ENCODE results near the gene OR2T35. TPM values are rescaled to one million over a fixed set of nuclear protein-coding genes. Genes with fewer than 3 reads are reported as not detected.

The OR2T35 gene
- total and polyA plus RNA-seq, 2 experiments from 2014 or later: not detected

DNA sequence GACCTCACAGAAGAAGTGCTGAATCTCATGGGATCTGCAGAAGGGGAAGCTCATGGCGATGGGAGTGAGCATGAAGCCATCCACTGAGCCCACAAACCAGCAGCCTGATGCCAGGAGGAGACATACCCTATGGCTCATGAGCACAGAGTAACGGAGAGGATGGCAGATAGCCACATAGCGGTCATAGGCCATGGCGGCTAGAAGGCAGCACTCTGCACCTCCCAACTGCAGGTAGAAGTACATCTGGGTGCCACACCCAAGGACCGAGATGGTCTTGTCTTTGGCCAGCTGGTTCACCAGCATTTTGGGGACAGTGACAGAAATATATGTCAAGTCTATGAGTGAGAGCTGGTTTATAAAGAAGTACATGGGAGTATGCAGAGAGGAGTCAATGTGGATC is 51.9 kb downstream of the OR2T35 start:
- no peak overlapping the region for H3K27ac ChIP-seq (ENCODE audit: low read depth)
- no peak overlapping the region for H3K4me3 Mint-ChIP-seq
- H4K20me1 ChIP-seq (replicated peaks; ENCODE audit: insufficient read depth): no peaks in the 10 kb centered on the region
- no peak overlapping the region for H3K4me2 ChIP-seq
- no peaks in the 10 kb centered on the region for H3K27me3 ChIP-seq (ENCODE audit: insufficient read depth)
- ATAC-seq: no peak
- no peaks in the 10 kb centered on the region for H3K79me2 ChIP-seq (replicated peaks; ENCODE audit: insufficient read depth)
- TF ChIP-seq, protein P1, sequence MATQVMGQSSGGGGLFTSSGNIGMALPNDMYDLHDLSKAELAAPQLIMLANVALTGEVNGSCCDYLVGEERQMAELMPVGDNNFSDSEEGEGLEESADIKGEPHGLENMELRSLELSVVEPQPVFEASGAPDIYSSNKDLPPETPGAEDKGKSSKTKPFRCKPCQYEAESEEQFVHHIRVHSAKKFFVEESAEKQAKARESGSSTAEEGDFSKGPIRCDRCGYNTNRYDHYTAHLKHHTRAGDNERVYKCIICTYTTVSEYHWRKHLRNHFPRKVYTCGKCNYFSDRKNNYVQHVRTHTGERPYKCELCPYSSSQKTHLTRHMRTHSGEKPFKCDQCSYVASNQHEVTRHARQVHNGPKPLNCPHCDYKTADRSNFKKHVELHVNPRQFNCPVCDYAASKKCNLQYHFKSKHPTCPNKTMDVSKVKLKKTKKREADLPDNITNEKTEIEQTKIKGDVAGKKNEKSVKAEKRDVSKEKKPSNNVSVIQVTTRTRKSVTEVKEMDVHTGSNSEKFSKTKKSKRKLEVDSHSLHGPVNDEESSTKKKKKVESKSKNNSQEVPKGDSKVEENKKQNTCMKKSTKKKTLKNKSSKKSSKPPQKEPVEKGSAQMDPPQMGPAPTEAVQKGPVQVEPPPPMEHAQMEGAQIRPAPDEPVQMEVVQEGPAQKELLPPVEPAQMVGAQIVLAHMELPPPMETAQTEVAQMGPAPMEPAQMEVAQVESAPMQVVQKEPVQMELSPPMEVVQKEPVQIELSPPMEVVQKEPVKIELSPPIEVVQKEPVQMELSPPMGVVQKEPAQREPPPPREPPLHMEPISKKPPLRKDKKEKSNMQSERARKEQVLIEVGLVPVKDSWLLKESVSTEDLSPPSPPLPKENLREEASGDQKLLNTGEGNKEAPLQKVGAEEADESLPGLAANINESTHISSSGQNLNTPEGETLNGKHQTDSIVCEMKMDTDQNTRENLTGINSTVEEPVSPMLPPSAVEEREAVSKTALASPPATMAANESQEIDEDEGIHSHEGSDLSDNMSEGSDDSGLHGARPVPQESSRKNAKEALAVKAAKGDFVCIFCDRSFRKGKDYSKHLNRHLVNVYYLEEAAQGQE (IDR thresholded peaks at IDR 0.05; ENCODE audit: unreplicated experiment): no peak
- TF ChIP-seq EZH2phosphoT487 (IDR thresholded peaks at IDR 0.05; ENCODE audit: unreplicated experiment): no peak
- TF ChIP-seq ETS1 (IDR thresholded peaks at IDR 0.05): no peak
- no peak for TF ChIP-seq ZNF331 (CRISPR knock-in tag; IDR thresholded peaks at IDR 0.05; ENCODE audit: low read depth)
- no peak for TF ChIP-seq STAT1 (IDR thresholded peaks at IDR 0.05; ENCODE audit: unreplicated experiment)
- no peak for TF ChIP-seq ZNF114 (CRISPR knock-in tag; IDR thresholded peaks at IDR 0.05)
- no peak for TF ChIP-seq JUNB (IDR thresholded peaks at IDR 0.05; ENCODE audit: unreplicated experiment)
- no peak for TF ChIP-seq CTCF (conservative IDR thresholded peaks at IDR 0.05; ENCODE audit: low read depth in 2 of 2)
- H3K4me1 ChIP-seq (ENCODE audit: insufficient read depth): no peaks in the 10 kb centered on the region
- peaks cover 82% of the 10 kb centered on the region for H3K9me3 Mint-ChIP-seq
- no peak for DNase-seq (ENCODE audit: low spot score)
- no peaks in the 10 kb centered on the region for H3K4me1 Mint-ChIP-seq
- H3K9me2 ChIP-seq (ENCODE audit: insufficient read depth): no peaks in the 10 kb centered on the region
- no peak overlapping the region for H3K4me3 ChIP-seq
- peaks cover 4% of the 10 kb centered on the region for H3K27me3 Mint-ChIP-seq (ENCODE audit: insufficient read depth, low read depth, poor library complexity)
- H2AFZ ChIP-seq: no peak overlapping the region
- H3F3A ChIP-seq (replicated peaks; ENCODE audit: low read depth): no peaks in the 10 kb centered on the region
- H3K36me3 Mint-ChIP-seq (ENCODE audit: low read depth): peaks cover 19% of the 10 kb centered on the region; the same call in 2 of the 3 replicates
- H3K36me3 ChIP-seq (ENCODE audit: insufficient read depth): 0 out of 2 replicates have a peak, but pooled peaks cover 11% of the 10 kb centered on the region
- H3K27ac Mint-ChIP-seq: no peak overlapping the region

- Mint-ChIP-seq H3K36me3 (ENCODE audit: low read depth) (peaks cover 19% of the 10 kb centered on the region; the same call in 2 of the 3 replicates), H3K4me3 (no peak overlapping the region), H3K9me3 (peaks cover 86% of the 10 kb centered on the region), H3K27me3 (ENCODE audit: insufficient read depth, low read depth, poor library complexity) (peaks cover 4% of the 10 kb centered on the region), H3K27ac (no peak overlapping the region), H3K4me1 (no peaks in the 10 kb centered on the region)
- H3K36me3 ChIP-seq (ENCODE audit: insufficient read depth): 0 out of 2 replicates have a peak, but pooled peaks cover 11% of the 10 kb centered on the region
- H3K4me3 ChIP-seq: no peak overlapping the region
- ATAC-seq (no peak), DNase-seq (ENCODE audit: low spot score) (no peak)
- no peaks in the 10 kb centered on the region for H3K27me3 ChIP-seq (ENCODE audit: insufficient read depth)
- H2AFZ ChIP-seq: no peak overlapping the region
- H3K79me2 ChIP-seq (replicated peaks; ENCODE audit: insufficient read depth): no peaks in the 10 kb centered on the region
- H3K9me2 ChIP-seq (ENCODE audit: insufficient read depth): no peaks in the 10 kb centered on the region
- H3K27ac ChIP-seq (ENCODE audit: low read depth): no peak overlapping the region
- no peaks in the 10 kb centered on the region for H4K20me1 ChIP-seq (replicated peaks; ENCODE audit: insufficient read depth)
- H3K4me1 ChIP-seq (ENCODE audit: insufficient read depth): no peaks in the 10 kb centered on the region
- H3F3A ChIP-seq (replicated peaks; ENCODE audit: low read depth): no peaks in the 10 kb centered on the region
- H3K4me2 ChIP-seq: no peak overlapping the region
- TF ChIP-seq NANOG (IDR thresholded peaks at IDR 0.05; ENCODE audit: borderline replicate concordance): no peak
- TF ChIP-seq, protein P2, sequence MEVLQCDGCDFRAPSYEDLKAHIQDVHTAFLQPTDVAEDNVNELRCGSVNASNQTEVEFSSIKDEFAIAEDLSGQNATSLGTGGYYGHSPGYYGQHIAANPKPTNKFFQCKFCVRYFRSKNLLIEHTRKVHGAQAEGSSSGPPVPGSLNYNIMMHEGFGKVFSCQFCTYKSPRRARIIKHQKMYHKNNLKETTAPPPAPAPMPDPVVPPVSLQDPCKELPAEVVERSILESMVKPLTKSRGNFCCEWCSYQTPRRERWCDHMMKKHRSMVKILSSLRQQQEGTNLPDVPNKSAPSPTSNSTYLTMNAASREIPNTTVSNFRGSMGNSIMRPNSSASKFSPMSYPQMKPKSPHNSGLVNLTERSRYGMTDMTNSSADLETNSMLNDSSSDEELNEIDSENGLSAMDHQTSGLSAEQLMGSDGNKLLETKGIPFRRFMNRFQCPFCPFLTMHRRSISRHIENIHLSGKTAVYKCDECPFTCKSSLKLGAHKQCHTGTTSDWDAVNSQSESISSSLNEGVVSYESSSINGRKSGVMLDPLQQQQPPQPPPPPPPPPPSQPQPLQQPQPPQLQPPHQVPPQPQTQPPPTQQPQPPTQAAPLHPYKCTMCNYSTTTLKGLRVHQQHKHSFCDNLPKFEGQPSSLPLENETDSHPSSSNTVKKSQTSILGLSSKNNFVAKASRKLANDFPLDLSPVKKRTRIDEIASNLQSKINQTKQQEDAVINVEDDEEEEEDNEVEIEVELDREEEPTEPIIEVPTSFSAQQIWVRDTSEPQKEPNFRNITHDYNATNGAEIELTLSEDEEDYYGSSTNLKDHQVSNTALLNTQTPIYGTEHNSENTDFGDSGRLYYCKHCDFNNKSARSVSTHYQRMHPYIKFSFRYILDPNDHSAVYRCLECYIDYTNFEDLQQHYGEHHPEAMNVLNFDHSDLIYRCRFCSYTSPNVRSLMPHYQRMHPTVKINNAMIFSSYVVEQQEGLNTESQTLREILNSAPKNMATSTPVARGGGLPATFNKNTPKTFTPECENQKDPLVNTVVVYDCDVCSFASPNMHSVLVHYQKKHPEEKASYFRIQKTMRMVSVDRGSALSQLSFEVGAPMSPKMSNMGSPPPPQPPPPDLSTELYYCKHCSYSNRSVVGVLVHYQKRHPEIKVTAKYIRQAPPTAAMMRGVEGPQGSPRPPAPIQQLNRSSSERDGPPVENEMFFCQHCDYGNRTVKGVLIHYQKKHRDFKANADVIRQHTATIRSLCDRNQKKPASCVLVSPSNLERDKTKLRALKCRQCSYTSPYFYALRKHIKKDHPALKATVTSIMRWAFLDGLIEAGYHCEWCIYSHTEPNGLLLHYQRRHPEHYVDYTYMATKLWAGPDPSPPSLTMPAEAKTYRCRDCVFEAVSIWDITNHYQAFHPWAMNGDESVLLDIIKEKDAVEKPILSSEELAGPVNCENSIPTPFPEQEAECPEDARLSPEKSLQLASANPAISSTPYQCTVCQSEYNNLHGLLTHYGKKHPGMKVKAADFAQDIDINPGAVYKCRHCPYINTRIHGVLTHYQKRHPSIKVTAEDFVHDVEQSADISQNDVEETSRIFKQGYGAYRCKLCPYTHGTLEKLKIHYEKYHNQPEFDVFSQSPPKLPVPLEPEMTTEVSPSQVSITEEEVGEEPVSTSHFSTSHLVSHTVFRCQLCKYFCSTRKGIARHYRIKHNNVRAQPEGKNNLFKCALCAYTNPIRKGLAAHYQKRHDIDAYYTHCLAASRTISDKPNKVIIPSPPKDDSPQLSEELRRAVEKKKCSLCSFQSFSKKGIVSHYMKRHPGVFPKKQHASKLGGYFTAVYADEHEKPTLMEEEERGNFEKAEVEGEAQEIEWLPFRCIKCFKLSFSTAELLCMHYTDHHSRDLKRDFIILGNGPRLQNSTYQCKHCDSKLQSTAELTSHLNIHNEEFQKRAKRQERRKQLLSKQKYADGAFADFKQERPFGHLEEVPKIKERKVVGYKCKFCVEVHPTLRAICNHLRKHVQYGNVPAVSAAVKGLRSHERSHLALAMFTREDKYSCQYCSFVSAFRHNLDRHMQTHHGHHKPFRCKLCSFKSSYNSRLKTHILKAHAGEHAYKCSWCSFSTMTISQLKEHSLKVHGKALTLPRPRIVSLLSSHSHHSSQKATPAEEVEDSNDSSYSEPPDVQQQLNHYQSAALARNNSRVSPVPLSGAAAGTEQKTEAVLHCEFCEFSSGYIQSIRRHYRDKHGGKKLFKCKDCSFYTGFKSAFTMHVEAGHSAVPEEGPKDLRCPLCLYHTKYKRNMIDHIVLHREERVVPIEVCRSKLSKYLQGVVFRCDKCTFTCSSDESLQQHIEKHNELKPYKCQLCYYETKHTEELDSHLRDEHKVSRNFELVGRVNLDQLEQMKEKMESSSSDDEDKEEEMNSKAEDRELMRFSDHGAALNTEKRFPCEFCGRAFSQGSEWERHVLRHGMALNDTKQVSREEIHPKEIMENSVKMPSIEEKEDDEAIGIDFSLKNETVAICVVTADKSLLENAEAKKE (CRISPR knock-in tag; IDR thresholded peaks at IDR 0.05): no peak
These were observed 52.4 kb downstream of the OR2T35 start for GRCh38 chr1:248592655-248593054.

Data from GM23338 (cell line).